22Rv1 (cell line): Measurements from ENCODE around the gene DCLK1.

Source experiments
- ZFX ChIP-seq: fragments of 450-650 bp; IDR thresholded peaks from 2 replicates; pipeline ENCODE4 v1.6.1; 2017; ENCODE audit warnings: antibody characterized with exemption, borderline replicate concordance
- TF ChIP-seq, protein P1 (sequence below): fragments of 450-650 bp; IDR thresholded peaks from 2 replicates; pipeline ENCODE4 v1.5.1; 2017; ENCODE audit warnings: mild to moderate bottlenecking

DNA sequence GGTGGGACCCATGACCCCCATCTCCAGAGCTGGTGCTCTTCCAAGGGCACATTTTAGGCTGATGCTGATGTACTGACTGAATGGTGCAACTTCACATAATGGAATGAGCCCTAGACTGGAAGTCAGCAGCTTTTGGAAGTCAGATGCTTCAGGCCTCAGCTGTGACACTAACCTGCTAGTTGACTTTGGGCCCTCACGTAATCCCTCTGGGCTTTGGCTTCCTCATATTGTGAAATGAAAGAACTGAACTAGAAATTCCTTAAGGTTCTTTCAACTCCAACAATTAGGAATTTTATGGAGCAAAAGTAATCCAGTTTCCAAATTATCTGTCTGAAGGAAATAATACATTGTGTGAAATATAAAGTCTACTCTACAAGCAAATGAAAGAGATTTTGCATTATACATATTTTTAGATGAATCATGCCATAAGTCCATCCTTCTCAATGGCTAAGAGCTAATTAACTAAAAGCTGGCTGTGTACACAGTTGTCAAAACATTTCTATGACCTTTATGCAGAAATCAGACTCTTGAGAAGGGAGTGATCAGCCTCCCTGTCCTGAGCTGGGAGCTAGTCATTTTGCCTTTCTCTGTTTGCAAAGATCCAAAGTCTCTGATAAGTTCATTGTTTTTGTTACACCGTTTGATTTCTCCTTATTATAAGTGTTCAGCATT lies 204.2 kb downstream of the DCLK1 start:
- TF ChIP-seq, protein P1, sequence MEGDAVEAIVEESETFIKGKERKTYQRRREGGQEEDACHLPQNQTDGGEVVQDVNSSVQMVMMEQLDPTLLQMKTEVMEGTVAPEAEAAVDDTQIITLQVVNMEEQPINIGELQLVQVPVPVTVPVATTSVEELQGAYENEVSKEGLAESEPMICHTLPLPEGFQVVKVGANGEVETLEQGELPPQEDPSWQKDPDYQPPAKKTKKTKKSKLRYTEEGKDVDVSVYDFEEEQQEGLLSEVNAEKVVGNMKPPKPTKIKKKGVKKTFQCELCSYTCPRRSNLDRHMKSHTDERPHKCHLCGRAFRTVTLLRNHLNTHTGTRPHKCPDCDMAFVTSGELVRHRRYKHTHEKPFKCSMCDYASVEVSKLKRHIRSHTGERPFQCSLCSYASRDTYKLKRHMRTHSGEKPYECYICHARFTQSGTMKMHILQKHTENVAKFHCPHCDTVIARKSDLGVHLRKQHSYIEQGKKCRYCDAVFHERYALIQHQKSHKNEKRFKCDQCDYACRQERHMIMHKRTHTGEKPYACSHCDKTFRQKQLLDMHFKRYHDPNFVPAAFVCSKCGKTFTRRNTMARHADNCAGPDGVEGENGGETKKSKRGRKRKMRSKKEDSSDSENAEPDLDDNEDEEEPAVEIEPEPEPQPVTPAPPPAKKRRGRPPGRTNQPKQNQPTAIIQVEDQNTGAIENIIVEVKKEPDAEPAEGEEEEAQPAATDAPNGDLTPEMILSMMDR: no peak
- TF ChIP-seq ZFX: no peak
